ENCODE measurements around the gene TARS3.

DNA sequence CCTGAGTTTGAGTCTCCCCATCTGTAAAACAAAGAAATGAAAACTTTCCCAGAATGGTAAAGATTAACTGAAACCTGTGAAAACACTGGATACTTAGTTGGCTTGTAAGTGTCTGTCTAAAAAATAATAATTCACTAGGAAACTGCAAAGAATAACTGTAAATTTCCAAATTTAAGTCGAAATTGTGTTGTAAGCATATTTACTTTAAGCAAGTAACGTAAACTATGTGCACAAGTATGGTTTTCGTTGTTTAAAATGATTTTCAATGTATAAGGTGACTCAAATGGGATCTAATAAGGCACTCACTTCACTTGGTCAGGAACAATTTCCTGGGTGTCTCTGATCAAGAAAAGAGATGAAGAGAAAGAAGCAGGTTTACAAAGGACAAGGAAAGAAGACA, 8.5 kb upstream of the TARS3 start:
- no peak for TF ChIP-seq RAD21 (conservative IDR thresholded peaks at IDR 0.05 in 1 of 2, IDR thresholded peaks at IDR 0.05 in 1 of 2)
- no peak for TF ChIP-seq SMC3 (IDR thresholded peaks at IDR 0.05)
- TF ChIP-seq NPAS2 (CRISPR knock-in tag; IDR thresholded peaks at IDR 0.05; ENCODE audit: borderline replicate concordance): no peak
- no peak for TF ChIP-seq HOXA7 (CRISPR knock-in tag; IDR thresholded peaks at IDR 0.05)
- no peak for TF ChIP-seq EP300 (IDR thresholded peaks at IDR 0.05)
- TF ChIP-seq, protein P1, sequence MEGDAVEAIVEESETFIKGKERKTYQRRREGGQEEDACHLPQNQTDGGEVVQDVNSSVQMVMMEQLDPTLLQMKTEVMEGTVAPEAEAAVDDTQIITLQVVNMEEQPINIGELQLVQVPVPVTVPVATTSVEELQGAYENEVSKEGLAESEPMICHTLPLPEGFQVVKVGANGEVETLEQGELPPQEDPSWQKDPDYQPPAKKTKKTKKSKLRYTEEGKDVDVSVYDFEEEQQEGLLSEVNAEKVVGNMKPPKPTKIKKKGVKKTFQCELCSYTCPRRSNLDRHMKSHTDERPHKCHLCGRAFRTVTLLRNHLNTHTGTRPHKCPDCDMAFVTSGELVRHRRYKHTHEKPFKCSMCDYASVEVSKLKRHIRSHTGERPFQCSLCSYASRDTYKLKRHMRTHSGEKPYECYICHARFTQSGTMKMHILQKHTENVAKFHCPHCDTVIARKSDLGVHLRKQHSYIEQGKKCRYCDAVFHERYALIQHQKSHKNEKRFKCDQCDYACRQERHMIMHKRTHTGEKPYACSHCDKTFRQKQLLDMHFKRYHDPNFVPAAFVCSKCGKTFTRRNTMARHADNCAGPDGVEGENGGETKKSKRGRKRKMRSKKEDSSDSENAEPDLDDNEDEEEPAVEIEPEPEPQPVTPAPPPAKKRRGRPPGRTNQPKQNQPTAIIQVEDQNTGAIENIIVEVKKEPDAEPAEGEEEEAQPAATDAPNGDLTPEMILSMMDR (IDR thresholded peaks at IDR 0.05): no peak
- no peak for TF ChIP-seq POLR2A (IDR thresholded peaks at IDR 0.05; ENCODE audit: low read length)
- no peak for TF ChIP-seq RFX5 (IDR thresholded peaks at IDR 0.05)
- TF ChIP-seq, protein P2, sequence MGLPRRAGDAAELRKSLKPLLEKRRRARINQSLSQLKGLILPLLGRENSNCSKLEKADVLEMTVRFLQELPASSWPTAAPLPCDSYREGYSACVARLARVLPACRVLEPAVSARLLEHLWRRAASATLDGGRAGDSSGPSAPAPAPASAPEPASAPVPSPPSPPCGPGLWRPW (IDR thresholded peaks at IDR 0.05): no peak
- no peak for TF ChIP-seq POLR2AphosphoS2 (conservative IDR thresholded peaks at IDR 0.05; ENCODE audit: low read length)
- no peak for TF ChIP-seq ZFP36 (IDR thresholded peaks at IDR 0.05; ENCODE audit: borderline replicate concordance, partially characterized antibody)
- no peak for TF ChIP-seq NR3C1 (IDR thresholded peaks at IDR 0.05)
- TF ChIP-seq, protein P3, sequence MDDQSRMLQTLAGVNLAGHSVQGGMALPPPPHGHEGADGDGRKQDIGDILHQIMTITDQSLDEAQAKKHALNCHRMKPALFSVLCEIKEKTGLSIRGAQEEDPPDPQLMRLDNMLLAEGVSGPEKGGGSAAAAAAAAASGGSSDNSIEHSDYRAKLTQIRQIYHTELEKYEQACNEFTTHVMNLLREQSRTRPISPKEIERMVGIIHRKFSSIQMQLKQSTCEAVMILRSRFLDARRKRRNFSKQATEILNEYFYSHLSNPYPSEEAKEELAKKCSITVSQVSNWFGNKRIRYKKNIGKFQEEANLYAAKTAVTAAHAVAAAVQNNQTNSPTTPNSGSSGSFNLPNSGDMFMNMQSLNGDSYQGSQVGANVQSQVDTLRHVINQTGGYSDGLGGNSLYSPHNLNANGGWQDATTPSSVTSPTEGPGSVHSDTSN (IDR thresholded peaks at IDR 0.05): no peak

Data from A549 (cell line).